Activated naive CD4-positive, alpha-beta T cell treated with anti-CD3 and anti-CD28 coated beads, Interleukin-2, amount 50 U/mL, for 16 hours (primary cell): ENCODE measurements around the gene UNC5C.

Experiments used
- DNase-seq: peaks from one replicate; pipeline ENCODE4 v3.0.0-alpha.2; 2020

The UNC5C gene

GRCh38 chr4:95446173-95446572 lies 102.6 kb downstream of the UNC5C start:
- DNase-seq = no peak

- no peak for DNase-seq
Measured at GRCh38 chr4:95445251-95445650, 103.5 kb downstream of the UNC5C start.

GRCh38 chr4:95444812-95445211 lies 104.0 kb downstream of the UNC5C start:
- DNase-seq = no peak

- no peak for DNase-seq
Measured at GRCh38 chr4:95439896-95440295, 108.9 kb downstream of the UNC5C start.

GRCh38 chr4:95439071-95439470 lies 109.7 kb downstream of the UNC5C start:
- DNase-seq = no peak

GRCh38 chr4:95432466-95432865 lies 116.3 kb downstream of the UNC5C start:
- no peak for DNase-seq

GRCh38 chr4:95431678-95432077 lies 117.1 kb downstream of the UNC5C start:
- DNase-seq = no peak

- DNase-seq = no peak
Measured at GRCh38 chr4:95429416-95429815, 119.4 kb downstream of the UNC5C start.

GRCh38 chr4:95428291-95429070 lies 120.3 kb downstream of the UNC5C start:
- DNase-seq = no peak

- no peak for DNase-seq
Measured at GRCh38 chr4:95426455-95426854, 122.3 kb downstream of the UNC5C start.

- DNase-seq = no peak
Measured at GRCh38 chr4:95422436-95422835, 126.3 kb downstream of the UNC5C start.

GRCh38 chr4:95421869-95422268 lies 126.9 kb downstream of the UNC5C start:
- DNase-seq = no peak

GRCh38 chr4:95417531-95417930 lies 131.2 kb downstream of the UNC5C start:
- DNase-seq = no peak

- no peak for DNase-seq
Measured at GRCh38 chr4:95415346-95415771, 133.4 kb downstream of the UNC5C start.

GRCh38 chr4:95411371-95412088 lies 137.2 kb downstream of the UNC5C start:
- DNase-seq = no peak

- no peak for DNase-seq
Measured at GRCh38 chr4:95410387-95410977, 138.3 kb downstream of the UNC5C start.

GRCh38 chr4:95409750-95410149 lies 139.0 kb downstream of the UNC5C start:
- no peak for DNase-seq

GRCh38 chr4:95409127-95409526 lies 139.6 kb downstream of the UNC5C start:
- DNase-seq = no peak

GRCh38 chr4:95402299-95402698 lies 146.5 kb downstream of the UNC5C start:
- DNase-seq = no peak

- DNase-seq = no peak
Measured at GRCh38 chr4:95398217-95398616, 150.6 kb downstream of the UNC5C start.

- DNase-seq = no peak
Measured at GRCh38 chr4:95394752-95395306, 153.9 kb downstream of the UNC5C start.

GRCh38 chr4:95393821-95394220 lies 155.0 kb downstream of the UNC5C start:
- DNase-seq = no peak

- no peak for DNase-seq
Measured at GRCh38 chr4:95388911-95389310, 159.9 kb downstream of the UNC5C start.

- DNase-seq = no peak
Measured at GRCh38 chr4:95387719-95388118, 161.1 kb downstream of the UNC5C start.
